GM18907 (cell line): ENCODE data around the gene DCAF11.
A peak's percentile ranks its signal among the peaks of the same experiment; 100 is the strongest.

Experiments used
- ATAC-seq: cut with Tn5 transposase; IDR thresholded peaks from one replicate; pipeline ENCODE4 v1.9.1; 2021; ENCODE audit warnings: mild to moderate bottlenecking, moderate library complexity; ENCODE audit not compliant: unreplicated experiment

Gene DCAF11

GRCh38 chr14:24114532-24115421, at the start of gene DCAF11, which contains the start of gene NRL:
Gene DCAF11 (plus strand): TSS chr14:24114777. CDS start chr14:24115595, 818 bp downstream.
Gene NRL (minus strand): TSS chr14:24114949. CDS start chr14:24082848, 32,101 bp downstream.
- ATAC-seq, result peak; percentile 90

- no peak for ATAC-seq
These were observed 49.7 kb upstream of the DCAF11 start for GRCh38 chr14:24064856-24065255.

GRCh38 chr14:24065408-24065807, 49.2 kb upstream of the DCAF11 start:
- ATAC-seq, result no peak

DNA sequence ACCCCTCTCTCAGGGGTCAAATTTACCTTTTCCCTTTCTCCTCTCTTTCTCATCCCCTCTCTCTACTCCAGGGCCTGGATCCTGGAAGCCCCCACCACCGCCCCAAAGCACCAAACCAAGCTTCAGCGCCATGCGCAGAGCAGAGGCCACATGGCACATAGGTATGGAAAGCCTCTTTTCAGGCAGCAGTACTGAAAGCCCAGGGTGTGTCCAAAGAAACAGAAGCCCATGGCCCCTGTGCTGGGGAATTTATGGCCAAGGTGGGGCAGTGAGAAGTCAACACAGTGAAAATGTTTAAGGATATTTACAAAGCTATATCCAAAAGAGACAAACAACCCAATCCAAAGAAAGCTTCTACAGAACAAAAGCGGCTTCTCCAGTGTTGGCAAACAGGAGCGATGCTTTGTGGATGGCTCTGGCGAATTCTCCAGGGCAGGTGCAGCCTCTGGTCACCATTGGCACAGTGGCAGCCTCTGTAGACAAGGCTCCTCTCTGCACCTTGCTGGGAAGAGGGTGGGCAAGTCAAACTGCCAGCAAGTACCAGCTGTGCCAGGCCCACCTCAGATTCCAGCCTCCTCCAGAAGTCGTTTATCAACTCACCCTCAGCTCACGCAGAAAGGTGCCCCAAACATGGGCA, 48.0 kb upstream of the DCAF11 start:
- no peak for ATAC-seq

DNA sequence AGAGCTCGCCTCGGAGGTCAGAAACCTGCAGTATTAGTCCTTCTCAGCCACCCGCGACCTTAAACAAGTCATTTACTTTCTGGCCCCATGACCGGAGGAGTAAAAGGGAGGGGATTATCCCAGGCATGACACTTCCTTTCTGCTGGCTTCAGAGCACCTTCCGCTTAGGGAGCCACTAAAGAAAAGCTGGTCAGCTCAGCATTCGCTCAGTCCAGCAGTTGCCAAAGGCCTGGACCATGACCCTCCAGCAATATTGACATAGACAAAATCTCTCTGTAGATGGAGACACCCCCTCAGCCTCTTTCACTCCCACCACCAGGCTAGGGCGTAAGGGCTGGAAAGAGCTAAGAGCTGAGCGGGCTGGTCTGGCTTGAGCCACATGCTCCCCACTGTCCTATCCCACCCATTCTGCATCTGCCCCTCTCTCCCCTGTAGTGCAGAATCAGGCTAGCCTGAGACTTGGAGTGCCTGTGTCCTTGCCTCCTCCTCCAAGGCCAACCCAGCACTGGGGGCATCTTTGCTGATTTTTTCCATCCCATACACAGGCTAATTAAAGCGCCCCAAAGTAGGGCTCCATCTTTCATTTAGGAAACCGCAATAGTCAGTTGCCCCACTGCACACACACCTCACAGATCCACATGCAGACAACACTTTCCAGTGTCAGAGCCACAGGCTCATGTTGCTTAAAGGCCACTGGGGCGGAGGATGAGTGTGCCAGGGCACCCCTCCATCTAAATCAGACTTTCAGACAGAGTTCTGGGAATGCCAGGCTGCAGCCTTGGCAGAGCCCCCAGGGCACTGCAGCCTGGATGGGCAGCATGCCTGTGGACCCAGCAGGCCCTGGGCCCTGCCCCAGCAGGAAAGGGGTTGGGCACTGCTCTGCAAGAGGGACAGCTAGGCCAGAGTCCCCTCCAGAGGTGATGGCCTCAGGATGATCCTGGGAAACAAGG, 47.2 kb upstream of the DCAF11 start:
- no peak for ATAC-seq

- ATAC-seq, result no peak
These were observed 45.7 kb upstream of the DCAF11 start for GRCh38 chr14:24068711-24069410.

DNA sequence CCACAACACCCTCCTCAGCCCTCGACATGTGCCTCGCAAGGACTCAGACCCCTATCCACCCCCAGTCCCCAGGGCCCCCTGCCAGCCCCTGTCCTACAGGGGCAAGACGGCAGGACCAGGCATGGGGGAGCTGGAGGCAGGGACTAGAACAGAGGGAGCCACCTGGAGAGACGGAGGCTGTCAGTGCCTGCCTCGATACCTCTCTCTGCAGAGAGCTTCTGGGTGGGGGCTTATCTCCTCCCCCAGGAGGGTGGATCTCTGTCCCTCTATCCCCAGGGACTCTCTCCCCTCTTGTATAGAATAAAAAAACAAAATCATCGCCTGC, 45.2 kb upstream of the DCAF11 start:
- no peak for ATAC-seq

- ATAC-seq, result no peak
These were observed 44.1 kb upstream of the DCAF11 start for GRCh38 chr14:24070285-24071143.

- no peak for ATAC-seq
These were observed 43.4 kb upstream of the DCAF11 start, which contains the start of gene CPNE6 for GRCh38 chr14:24071144-24071697. Gene CPNE6 (plus strand): TSS chr14:24071562. CDS start chr14:24072937, 1,375 bp downstream.

DNA sequence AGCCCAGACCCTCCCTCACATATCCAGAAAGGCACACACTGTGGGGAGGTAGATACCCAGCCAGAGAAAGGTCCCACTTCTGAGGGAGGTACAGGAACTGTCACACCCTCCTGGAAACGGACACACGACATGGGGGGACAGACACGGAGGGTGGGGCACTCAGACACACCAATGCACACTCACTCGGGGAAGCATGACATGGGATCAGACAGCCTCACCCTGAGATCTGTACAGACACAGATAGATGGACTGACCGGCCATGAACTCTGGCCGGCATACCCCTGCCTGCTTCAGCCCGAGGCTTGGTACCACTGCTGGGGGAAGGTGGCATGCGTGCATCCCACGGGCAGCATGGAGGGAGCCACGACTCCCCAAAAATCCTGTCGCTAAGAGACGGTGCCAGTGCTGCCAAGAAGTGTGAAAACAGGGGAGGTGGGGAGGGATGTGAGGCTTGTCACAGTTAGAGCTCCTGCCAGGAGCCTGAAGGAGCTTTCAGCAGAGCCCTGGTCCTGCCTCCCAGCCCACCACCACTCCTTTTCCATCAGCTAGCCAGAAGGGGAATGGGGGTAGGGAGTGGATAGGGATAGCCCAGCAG, 42.6 kb upstream of the DCAF11 start:
- ATAC-seq, result no peak

DNA sequence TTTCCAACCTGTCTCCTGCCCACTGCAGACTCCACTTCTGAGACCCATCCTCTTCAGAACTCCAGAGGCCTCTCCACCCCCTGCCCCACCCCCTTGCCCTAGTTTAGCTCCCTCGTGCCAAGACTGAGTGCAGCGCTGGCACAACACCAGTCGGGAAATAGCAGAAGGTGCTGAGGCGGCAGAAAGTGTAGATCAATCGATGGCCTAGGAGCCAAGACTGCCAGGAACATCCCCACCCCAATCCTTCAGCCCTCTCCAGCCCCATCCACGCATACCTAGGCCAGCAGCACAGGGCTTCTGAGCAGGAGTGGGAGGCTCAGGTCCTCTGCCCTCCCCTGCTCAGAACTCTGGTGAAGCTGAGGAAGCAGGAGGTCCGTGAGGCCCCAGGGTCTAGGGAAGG, 42.1 kb upstream of the DCAF11 start:
- ATAC-seq, result no peak

DNA sequence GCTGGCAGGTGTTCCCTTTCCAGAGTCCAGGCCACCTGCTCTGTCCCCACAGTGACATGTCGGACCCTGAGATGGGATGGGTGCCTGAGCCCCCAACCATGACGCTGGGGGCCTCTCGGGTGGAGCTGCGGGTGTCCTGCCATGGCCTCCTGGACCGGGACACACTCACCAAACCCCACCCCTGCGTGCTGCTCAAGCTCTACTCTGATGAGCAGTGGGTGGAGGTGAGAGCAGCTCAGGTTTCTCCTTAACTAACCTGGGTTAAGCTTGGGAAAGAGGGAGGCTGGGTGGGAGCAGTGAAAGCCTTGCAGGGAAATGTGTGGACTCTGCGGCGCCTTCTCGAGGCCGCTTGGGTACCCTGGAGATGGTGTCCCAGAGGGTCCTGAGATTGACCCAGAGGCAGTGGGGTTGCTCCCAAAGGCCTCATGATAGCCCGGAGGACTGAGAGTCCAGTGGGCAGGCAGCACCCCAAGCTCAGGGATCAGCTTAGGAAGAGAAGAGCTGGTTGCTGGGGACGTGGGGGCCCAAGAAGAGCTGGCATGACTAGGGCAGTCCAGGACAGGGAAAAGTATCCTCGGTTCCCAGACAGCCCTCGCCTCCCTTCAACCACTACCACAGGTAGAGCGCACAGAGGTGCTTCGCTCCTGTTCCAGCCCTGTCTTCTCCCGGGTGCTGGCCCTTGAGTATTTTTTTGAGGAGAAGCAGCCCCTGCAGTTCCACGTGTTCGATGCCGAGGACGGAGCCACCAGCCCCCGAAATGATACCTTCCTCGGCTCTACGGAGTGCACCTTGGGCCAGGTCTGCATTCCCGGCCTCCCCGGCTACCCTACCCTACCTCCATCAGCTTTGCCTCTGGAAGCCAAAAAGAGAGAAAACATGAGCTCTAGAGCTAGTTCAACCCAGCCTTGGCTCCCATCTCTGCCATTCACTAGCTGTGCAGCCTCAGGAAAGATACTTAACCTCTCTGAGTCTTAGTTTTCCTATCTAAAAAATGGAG, 41.4 kb upstream of the DCAF11 start:
- ATAC-seq, result no peak

GRCh38 chr14:24074625-24075484, 39.7 kb upstream of the DCAF11 start:
- ATAC-seq, result no peak

DNA sequence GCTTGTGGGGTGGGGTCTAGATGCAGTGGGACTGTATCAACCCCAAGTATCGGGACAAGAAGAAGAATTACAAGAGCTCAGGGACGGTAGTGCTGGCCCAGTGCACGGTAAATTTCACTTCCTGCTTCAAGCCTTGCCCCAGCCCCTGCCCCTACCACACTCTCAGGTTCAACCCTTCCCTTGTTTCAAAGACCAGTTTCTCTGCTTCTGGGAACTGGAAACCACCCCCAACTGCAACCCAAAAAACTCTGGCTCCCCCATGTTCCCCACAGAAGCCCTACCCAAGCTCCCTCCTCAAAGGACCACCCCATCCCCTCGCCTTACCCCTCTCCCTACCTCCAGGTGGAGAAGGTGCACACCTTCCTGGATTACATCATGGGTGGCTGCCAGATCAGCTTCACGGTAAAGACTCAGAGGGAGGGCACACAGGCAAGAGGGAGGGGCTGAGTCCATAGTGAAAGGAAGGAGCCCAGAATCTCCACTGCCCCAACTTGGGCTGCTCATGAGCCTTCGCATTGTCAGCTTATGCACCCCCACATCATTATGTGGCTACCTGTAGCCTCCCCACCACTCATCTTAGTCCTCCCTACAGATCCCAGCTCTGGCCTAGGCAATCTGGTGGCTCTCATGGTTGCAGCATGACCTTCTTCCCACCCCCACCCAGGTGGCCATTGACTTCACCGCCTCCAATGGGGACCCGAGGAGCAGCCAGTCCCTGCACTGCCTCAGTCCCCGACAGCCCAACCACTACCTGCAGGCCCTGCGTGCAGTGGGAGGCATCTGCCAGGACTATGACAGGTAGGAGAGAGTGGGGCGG, 38.9 kb upstream of the DCAF11 start:
- ATAC-seq, result peak; percentile 44

DNA sequence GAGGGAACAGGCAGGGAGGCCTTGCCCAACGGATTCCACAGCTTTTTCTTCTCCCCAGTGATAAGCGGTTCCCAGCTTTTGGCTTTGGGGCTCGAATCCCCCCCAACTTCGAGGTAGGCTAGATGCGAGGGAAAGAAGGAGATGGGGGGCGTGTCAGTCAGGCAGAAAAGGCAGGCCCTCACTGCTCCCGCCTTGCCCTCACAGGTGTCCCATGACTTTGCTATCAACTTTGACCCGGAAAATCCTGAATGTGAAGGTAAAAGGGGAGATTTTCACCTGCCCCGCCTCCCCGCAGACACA, 38.3 kb upstream of the DCAF11 start:
- no peak for ATAC-seq

- no peak for ATAC-seq
These were observed 37.5 kb upstream of the DCAF11 start for GRCh38 chr14:24077086-24077485.
